Stimulated activated CD8-positive, alpha-beta memory T cell treated with anti-CD3 and anti-CD28 coated beads, Interleukin-4, amount 100 ng/mL, for 1 hour (primary cell): ENCODE measurements around the gene TBCA.
"Not testable (repeated sequence)": the region's sequence is repeated elsewhere in the genome, so short reads cannot be mapped to it uniquely, and the experiment has no call there.

Experiments used
- DNase-seq, 2 donors: peaks; one replicate each; pipeline ENCODE4 v3.0.0-alpha.2; 2020; ENCODE audit warnings: low read depth in 2 of 2, low spot score in 1 of 2

The TBCA gene

GRCh38 chr5:77718934-77719610, 57.1 kb downstream of the TBCA start:
- no peak for DNase-seq

- no peak for DNase-seq
Observed at GRCh38 chr5:77709993-77710685, 66.0 kb downstream of the TBCA start.

GRCh38 chr5:77709340-77709739, 66.8 kb downstream of the TBCA start:
- no peak for DNase-seq

- DNase-seq, result no peak
Observed at GRCh38 chr5:77707791-77708190, 68.3 kb downstream of the TBCA start.

GRCh38 chr5:77699569-77699968, 76.6 kb downstream of the TBCA start:
- not testable (repeated sequence) for DNase-seq

DNA sequence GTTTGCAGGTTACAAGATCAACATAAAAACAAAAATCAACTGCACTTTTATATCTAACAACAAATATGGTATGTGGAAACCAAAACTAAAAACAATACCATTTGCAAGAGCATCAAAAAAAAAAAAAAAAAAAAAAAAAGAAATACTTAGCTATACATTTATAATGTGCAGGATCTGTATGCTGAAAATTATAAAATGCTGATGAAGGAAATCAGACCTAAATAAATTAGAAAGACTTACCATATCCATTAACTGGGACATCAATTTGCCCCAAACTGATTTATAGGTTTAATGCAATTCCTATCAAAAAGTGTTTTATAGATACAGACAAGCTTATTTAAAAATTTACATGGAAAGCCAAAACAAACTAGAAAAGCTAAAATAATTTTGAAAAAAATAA, 77.2 kb downstream of the TBCA start:
- no peak for DNase-seq

DNA sequence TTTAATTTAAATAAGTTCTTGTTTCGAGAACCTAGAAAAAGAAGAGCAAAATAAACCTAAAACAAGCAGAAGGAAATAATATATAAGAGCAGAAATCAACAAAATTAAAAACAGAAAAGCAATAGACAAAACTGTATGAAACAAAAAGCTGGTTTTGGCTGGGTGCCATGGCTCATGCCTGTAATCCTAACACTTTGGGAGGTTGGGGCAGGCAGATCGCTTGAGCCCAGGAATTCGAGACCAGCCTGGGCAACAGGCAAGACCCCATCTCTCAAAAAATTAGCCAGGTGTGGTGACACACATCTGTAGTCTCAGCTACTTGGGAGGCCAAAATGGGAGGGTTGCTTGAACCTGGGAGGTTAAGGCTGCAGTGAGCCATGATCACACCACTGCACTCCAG, 78.4 kb downstream of the TBCA start:
- no peak for DNase-seq

DNA sequence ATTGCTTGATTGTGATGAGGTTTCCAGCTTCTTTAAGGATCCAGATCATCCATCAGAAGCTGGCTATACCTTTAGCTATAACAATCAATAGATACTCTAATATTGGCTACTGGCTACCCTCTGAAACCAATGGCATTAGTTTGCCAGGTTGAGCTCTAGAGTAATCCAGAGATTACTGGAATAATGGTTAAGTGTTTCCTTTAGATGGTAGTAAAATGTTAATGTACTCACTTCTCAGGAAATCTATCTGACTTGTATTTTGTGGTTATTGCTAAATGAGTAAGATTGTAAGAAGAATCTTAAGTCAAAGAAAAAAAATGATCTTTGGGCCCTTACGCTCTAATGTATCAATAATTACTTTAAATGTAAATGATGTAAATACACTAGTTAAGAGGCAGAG, 80.0 kb downstream of the TBCA start:
- DNase-seq, result no peak

- DNase-seq, result no peak
Observed at GRCh38 chr5:77693913-77694312, 82.2 kb downstream of the TBCA start.

DNA sequence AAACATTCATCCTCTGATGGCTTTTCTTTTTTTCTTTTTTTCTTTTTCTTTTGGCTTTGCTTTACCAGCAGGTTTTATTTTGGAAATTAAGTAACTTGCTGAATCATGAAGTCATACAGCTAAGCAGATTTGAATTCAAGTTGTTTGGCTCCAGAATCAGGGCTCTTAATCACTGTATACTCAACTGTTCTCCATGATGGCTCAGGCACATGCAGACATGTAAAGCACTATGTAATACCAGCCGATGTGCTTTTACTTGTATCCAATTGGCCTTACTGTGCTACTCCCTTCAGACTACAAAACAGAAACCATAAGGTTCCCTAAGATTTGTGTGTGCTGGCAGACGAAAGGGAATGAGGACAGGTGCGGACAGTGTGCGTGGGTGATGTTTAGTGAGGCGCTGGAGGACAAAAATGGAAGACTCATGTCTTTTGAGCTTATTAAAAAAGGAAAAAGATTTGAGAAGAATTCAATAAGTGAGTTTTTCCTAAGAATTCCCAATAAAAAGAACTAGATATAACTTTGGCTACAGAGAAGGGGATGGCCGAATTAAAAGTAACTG, 92.9 kb downstream of the TBCA start:
- no peak for DNase-seq

DNA sequence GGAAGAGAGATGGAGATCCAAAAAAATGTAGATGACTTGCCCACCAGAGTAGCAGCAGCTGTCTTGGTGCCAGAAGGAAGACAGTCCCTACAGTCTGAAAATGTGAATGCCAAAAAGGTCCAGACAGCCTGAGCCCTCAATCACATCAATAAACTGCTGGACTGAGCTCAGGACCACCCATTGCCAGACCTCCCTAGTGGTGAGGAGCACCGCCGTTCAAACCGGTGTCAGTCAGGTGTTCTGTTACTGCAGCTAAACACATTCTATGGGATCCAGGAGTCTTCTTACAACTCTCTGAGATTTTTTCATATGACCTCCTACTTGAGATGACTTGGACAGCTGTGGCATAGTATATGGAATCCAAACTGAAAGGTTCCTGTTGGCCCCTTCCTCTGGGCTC, 105.6 kb downstream of the TBCA start:
- DNase-seq, result no peak

DNA sequence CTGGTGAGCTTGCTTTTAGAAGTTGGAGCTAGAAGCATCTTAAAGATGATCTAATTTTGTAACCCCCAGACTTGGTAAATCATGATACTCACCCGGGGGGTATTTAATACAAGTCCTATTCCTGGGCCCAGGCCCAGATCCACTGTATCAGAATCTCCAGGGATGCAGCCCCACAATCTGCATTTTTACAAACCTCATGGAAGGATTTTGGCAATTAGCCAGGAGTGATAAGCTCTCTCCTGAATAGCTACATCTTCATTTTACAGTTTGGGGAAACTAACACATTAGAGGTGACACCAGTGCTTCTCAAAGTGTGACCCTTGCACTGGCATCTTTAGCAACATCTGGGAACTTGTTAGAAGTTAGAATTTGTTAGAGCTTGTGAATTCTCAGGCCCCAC, 106.5 kb downstream of the TBCA start:
- no peak for DNase-seq

DNA sequence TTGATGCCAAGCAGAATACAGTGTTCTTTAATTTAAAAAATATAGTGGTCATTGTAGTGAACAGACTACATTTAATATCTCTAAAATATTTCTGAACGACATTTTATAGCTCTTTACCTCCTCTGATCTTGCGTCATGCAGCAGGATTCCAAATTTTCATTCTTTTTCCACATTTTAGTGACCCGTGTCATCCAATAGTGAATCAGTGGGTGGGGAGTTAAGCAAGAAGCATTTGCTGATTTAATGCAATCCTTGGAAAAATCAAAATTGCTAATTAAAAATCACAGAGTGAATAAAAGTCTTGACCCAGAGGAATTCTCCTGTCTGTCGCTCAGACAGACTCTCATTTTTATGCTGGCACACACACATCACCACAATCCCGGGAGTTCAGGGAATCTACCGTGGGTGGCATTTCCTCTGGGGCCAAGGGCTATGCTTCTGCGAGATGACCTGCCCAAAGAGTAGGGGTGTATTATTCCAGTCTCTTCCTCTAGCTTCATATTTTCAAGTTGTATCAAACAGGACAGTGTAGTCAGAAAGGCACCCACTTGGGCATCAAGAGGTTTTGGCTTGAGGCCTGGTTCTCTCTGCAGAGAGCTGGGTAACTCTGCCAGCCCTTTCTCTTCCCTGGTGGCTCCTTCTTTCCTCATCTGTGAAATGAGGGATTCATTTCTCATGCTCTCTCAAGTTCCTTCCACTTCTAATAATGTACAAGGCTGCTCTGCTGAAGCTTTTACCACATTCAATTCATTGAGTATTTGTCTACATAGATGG, 112.9 kb downstream of the TBCA start:
- no peak for DNase-seq

GRCh38 chr5:77662635-77663034, 113.5 kb downstream of the TBCA start:
- no peak for DNase-seq

DNA sequence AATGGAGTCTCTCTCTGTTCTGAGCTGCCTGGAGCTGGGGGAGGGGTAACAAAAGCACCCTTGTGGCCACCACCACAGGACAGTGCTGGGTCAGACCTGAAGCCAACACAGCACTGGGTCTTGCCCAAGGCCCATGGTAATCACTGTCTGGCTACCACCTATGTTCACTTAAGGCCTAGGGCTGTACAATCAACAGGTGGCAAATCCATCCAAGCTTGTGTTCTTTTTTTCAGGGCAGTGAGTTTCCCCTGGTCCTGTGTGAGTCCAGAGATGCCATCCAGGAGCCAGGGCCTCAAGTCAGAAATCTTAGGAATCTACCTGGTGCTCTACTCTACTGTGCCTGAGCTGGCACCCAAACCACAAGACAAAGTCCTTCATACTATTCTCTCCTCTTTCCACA, 117.5 kb downstream of the TBCA start:
- no peak for DNase-seq

DNA sequence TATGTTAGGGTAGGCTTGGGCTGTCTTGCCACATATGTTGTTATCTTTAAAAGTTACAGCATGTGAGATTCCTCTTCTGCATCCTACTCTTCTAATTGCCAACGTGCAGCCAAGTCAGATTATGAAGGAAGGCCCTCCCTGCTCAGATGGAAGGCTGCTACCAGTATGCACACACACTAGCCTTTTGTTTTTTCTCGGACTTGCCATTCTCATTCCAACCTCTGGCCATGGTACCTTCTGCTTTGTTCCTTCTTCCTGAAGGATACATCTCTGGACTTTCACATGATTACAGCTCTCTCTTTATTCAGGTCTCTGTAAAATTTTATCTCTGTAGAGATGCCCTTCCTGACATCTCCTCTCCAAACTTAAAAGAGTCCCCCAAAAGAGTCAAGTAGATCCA, 124.8 kb downstream of the TBCA start:
- DNase-seq, result no peak

DNA sequence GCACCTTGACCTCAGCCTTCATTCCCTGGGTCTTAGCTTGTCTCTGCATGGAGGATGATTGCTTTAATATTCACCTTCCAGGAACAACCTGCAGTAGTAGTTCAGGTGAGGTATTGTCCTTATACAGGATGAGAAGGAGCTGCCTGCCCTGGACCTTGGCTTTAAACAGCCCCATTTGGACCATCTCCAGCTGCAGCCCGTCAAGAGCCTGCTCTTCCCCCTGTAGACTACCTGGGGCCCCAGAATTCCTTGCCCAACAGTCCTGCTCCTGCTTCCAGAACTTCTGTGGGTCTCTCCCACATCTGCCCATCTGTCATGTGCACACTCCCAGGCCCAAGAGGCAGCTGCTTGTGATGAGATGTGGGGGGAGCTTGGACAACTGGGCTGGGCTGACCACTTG, 125.5 kb downstream of the TBCA start:
- DNase-seq, result no peak

- no peak for DNase-seq
Observed at GRCh38 chr5:77649776-77650175, 126.4 kb downstream of the TBCA start.

- DNase-seq, result no peak
Observed at GRCh38 chr5:77645995-77646639, 130.0 kb downstream of the TBCA start.

DNA sequence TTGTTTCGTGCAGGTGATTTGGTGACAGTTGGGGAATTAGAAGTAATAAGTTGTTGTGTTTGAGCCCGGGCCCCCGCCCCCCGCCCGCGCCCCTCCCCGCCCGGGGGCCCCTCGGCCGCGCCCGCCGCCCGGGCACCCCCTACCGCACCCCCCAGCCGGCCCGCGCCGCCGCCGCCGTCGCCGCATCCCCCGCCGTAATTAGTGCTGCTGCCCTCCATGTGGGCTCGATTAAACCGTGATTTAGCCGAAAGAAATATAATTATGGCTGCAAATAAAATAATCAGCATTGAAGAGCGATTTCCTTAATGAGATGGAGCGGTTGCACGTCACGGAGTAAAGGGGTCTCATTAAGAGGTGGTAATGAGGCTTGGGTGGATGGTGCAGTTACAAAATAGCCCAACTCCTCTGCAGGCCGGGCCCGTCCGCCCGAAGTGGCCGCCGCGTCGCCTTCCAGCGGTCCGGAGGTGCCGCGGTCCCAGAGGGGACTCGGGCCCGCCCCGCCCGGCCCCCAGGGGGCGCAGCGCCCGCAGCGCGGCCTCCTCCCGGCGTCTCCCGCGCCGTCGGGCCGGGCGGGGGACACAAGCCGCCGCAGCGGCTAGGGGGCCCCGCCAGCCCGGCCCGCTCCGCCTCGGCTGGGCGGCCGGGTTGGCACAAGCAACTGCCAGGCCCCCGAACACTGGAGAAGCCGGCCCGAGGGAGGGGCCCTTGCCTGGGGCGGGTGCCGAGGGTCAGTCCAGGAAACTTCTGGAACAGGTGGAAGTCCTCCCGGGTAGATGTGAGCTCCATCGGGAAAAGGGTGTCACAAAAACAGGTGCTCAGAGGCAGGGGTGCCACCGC, 130.8 kb downstream of the TBCA start:
- DNase-seq, result no peak
